ENCODE measurements around the gene NSUN7. TPM values are rescaled to one million over a fixed set of nuclear protein-coding genes. Genes with fewer than 3 reads are reported as not detected.

Gene NSUN7
- total and polyA plus RNA-seq, 2 of the 13 experiments (the other 11 are each of a cell fraction or from before 2014, with no cell fraction given) = 0.05 TPM; not detected in 1

GRCh38 chr4:40702137-40702799 lies 47.5 kb upstream of the NSUN7 start:
- POLR2A ChIA-PET = no interaction called here
- in situ Hi-C loops (cut with HindIII; ENCODE audit: extremely low pct_ligation_motif_present, low pct_unique_long_range_greater_than_20kb) (no loop called here), intact Hi-C loops (cut with micrococcal nuclease; ENCODE audit: unreplicated experiment) (no loop called here)

More at GRCh38 chr4:40702137-40702799, 47.5 kb upstream of the NSUN7 start:
- Histone ChIP-seq H4K20me1 (ENCODE audit: insufficient read depth, low read length) (no peaks in the 10 kb centered on the region), H3K36me3 (replicated peaks in 1 of 2; ENCODE audit: control insufficient read depth in 1 of 2, insufficient read depth in 2 of 2, low read length in 2 of 2) (no peaks in the 10 kb centered on the region), H3K27me3 (ENCODE audit: control insufficient read depth in 1 of 2, insufficient read depth in 2 of 2, low read length in 2 of 2) (no peaks in the 10 kb centered on the region), H2AFZ (ENCODE audit: low read length) (no peak overlapping the region), H3K9ac (ENCODE audit: insufficient read depth, low read depth, low read length) (no peak overlapping the region), H3K4me1 (ENCODE audit: insufficient read depth, low read length) (peaks cover 27% of the 10 kb centered on the region), H3K4me3 (replicated peaks in 1 of 3; ENCODE audit: insufficient read depth in 1 of 3, low read depth in 2 of 3, low read length in 3 of 3) (no peak overlapping the region), H3K9me3 (ENCODE audit: low read length) (no peaks in the 10 kb centered on the region), H3K27ac (ENCODE audit: extremely low read length, insufficient read depth, low read length) (no peak overlapping the region), H3K79me2 (ENCODE audit: insufficient read depth, low read length) (no peaks in the 10 kb centered on the region), H3K4me2 (ENCODE audit: low read depth, low read length) (no peak overlapping the region)
- CTCF ChIA-PET (ENCODE audit: low intra/inter-chr PET ratio, low total read pairs) = no interaction called here
- no peak for DNase-seq (ENCODE audit: low spot score)
- WGBS (ENCODE audit: low lambda C conversion rate) = 24% methylated on average over 5 of the region's 5 CpGs
- ATAC-seq = no peak
- TF ChIP-seq SP2 (CRISPR knock-in tag; IDR thresholded peaks at IDR 0.05) (no peak), KDM1A (CRISPR knock-in tag; IDR thresholded peaks at IDR 0.05) (no peak), SNAI1 (CRISPR knock-in tag; IDR thresholded peaks at IDR 0.05; ENCODE audit: borderline replicate concordance) (no peak), DMAP1 (CRISPR knock-in tag; IDR thresholded peaks at IDR 0.05) (no peak), CEBPZ (IDR thresholded peaks at IDR 0.05; ENCODE audit: low read length) (no peak), NONO (IDR thresholded peaks at IDR 0.05) (no peak), NONO (CRISPR knock-in tag; conservative IDR thresholded peaks at IDR 0.05) (no peak), ZNF20 (CRISPR knock-in tag; IDR thresholded peaks at IDR 0.05) (no peak), JDP2 (CRISPR knock-in tag; IDR thresholded peaks at IDR 0.05; ENCODE audit: borderline replicate concordance) (no peak), ZNF720 (CRISPR knock-in tag; IDR thresholded peaks at IDR 0.05) (no peak)
- TF ChIP-seq, protein P1, sequence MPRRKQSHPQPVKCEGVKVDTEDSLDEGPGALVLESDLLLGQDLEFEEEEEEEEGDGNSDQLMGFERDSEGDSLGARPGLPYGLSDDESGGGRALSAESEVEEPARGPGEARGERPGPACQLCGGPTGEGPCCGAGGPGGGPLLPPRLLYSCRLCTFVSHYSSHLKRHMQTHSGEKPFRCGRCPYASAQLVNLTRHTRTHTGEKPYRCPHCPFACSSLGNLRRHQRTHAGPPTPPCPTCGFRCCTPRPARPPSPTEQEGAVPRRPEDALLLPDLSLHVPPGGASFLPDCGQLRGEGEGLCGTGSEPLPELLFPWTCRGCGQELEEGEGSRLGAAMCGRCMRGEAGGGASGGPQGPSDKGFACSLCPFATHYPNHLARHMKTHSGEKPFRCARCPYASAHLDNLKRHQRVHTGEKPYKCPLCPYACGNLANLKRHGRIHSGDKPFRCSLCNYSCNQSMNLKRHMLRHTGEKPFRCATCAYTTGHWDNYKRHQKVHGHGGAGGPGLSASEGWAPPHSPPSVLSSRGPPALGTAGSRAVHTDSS (CRISPR knock-in tag; conservative IDR thresholded peaks at IDR 0.05) = no peak
- no TSS peak for BruUV-seq (replicated peaks)
- FAIRE-seq = no peak

All from HepG2 (cell line).